A673 (cell line): ENCODE measurements around the gene SLFN14.

Source experiments
- EZH2 ChIP-seq: fragments of 200-600 bp; sonication (generic); IDR thresholded peaks from 2 replicates; pipeline ENCODE4 v1.6.1; 2017; ENCODE audit warnings: borderline replicate concordance, low read depth, mild to moderate bottlenecking, mixed read lengths, antibody characterized with exemption, low read length; ENCODE audit not compliant: poor library complexity, severe bottlenecking
- TF ChIP-seq, protein P1 (sequence below): fragments of 300-800, 200-600 bp; sonication (generic); conservative IDR thresholded peaks from 2 replicates; pipeline ENCODE4 v1.5.1; 2017; ENCODE audit warnings: low read depth, mild to moderate bottlenecking, antibody characterized with exemption, low read length, moderate library complexity, mixed read lengths

- TF ChIP-seq, protein P1, sequence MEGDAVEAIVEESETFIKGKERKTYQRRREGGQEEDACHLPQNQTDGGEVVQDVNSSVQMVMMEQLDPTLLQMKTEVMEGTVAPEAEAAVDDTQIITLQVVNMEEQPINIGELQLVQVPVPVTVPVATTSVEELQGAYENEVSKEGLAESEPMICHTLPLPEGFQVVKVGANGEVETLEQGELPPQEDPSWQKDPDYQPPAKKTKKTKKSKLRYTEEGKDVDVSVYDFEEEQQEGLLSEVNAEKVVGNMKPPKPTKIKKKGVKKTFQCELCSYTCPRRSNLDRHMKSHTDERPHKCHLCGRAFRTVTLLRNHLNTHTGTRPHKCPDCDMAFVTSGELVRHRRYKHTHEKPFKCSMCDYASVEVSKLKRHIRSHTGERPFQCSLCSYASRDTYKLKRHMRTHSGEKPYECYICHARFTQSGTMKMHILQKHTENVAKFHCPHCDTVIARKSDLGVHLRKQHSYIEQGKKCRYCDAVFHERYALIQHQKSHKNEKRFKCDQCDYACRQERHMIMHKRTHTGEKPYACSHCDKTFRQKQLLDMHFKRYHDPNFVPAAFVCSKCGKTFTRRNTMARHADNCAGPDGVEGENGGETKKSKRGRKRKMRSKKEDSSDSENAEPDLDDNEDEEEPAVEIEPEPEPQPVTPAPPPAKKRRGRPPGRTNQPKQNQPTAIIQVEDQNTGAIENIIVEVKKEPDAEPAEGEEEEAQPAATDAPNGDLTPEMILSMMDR: no peak
- no peak for TF ChIP-seq EZH2
These were observed 26.0 kb downstream of the SLFN14 start for GRCh38 chr17:35534576-35535093.
